Breast epithelium (tissue), 4 donors: Measurements from ENCODE around the gene GPC6. TPM values are rescaled to one million over a fixed set of nuclear protein-coding genes. Genes with fewer than 3 reads are reported as not detected.

Experiments
- DNase-seq, 2 donors: peaks; one replicate each; pipeline ENCODE4 v3.0.0-alpha.2; 2019; ENCODE audit warnings: low spot score in 2 of 2
- H3K27ac ChIP-seq, 2 donors: fragments of 200-600 bp; sonication (generic) in 1 of 2; one replicate each; pipeline ENCODE4 v1.5.1; 2016 to 2019; ENCODE audit warnings: mild to moderate bottlenecking in 1 of 2
- H3K27me3 ChIP-seq, 2 donors: fragments of 200-600 bp; sonication (generic) in 1 of 2; one replicate each; pipeline versions ENCODE4 v1.5.1 to v1.6.0; 2017 to 2019; ENCODE audit warnings: control low read depth in 1 of 2, mild to moderate bottlenecking in 1 of 2
- H3K36me3 ChIP-seq: fragments of 200-600 bp; one replicate; pipeline ENCODE4 v1.5.1; 2019
- H3K4me1 ChIP-seq, 2 donors: fragments of 200-600 bp; sonication (generic); one replicate each; pipeline ENCODE4 v1.5.1; 2016 to 2019; ENCODE audit warnings: control low read depth in 1 of 2
- H3K4me3 ChIP-seq, 3 donors: fragments of 200-600 bp; sonication (generic); 1 replicate in 2 of 3; 2 replicates in 1 of 3; pipeline ENCODE4 v1.5.1; 2016 to 2019; ENCODE audit warnings: mild to moderate bottlenecking in 3 of 3, moderate library complexity in 2 of 3
- H3K9me3 ChIP-seq, 2 donors: fragments of 200-600 bp; sonication (generic) in 1 of 2; one replicate each; pipeline ENCODE4 v1.5.1; 2016 to 2019; ENCODE audit warnings: control low read depth in 1 of 2
- CTCF ChIP-seq, 3 donors: fragments of 450-650 bp; IDR thresholded peaks; one replicate each; pipeline ENCODE4 v1.5.1; 2016 to 2017; ENCODE audit warnings: antibody characterized with exemption in 3 of 3, mild to moderate bottlenecking in 3 of 3, moderate library complexity in 3 of 3
- POLR2A ChIP-seq: fragments of 450-650 bp; IDR thresholded peaks from one replicate; pipeline ENCODE4 v1.6.1; 2016; ENCODE audit warnings: antibody characterized with exemption, mild to moderate bottlenecking, moderate library complexity
- POLR2AphosphoS5 ChIP-seq, 3 donors: sonication (generic); formaldehyde crosslinking; IDR thresholded peaks; one replicate each; pipeline ENCODE4 v1.6.1; 2017; ENCODE audit warnings: antibody characterized with exemption in 3 of 3
- intact Hi-C: fragments of 100-400 bp; cut with DNase I; formaldehyde crosslinking; loops from one replicate; pipeline ENCODE4 v1.15.1; 2023; ENCODE audit warnings: low total_unique reads
- total RNA-seq, 3 donors: library from RNA; depleted of rRNA; stranded (reverse); fragments of >200 nt; gene quantifications; one replicate each; pipeline ENCODE4 v1.1.0, GENCODE V29; 2016

GPC6 gene
- total RNA-seq, 3 donors from 2014 or later, result 3.5 to 44.0 (median 4.9) TPM

- TF ChIP-seq POLR2AphosphoS5 (IDR thresholded peaks at IDR 0.05), result no peak
- TF ChIP-seq POLR2A, result no peak
- TF ChIP-seq CTCF (IDR thresholded peaks at IDR 0.05), result no peak
- peaks cover 0 to 14% of the 10 kb centered on the region in 2 donors for H3K27me3 ChIP-seq
- no peak for DNase-seq
- H3K4me3 ChIP-seq, result no peak overlapping the region
- H3K36me3 ChIP-seq, result no peaks in the 10 kb centered on the region
- H3K4me1 ChIP-seq, result no peaks in the 10 kb centered on the region
- intact Hi-C loops, result no loop called here
- H3K9me3 ChIP-seq, result peaks cover 0 to 6% of the 10 kb centered on the region in 2 donors
- H3K27ac ChIP-seq, result no peak overlapping the region
These were observed 1186.4 kb downstream of the GPC6 start for GRCh38 chr13:94412870-94413597.

- Histone ChIP-seq H3K4me3 (no peak overlapping the region), H3K4me1 (no peaks in the 10 kb centered on the region), H3K9me3 (peaks cover 0 to 6% of the 10 kb centered on the region in 2 donors), H3K27me3 (peaks cover 0 to 14% of the 10 kb centered on the region in 2 donors), H3K36me3 (no peaks in the 10 kb centered on the region), H3K27ac (no peak overlapping the region)
- DNase-seq, result no peak
- no peak for TF ChIP-seq POLR2AphosphoS5 (IDR thresholded peaks at IDR 0.05)
- no peak for TF ChIP-seq CTCF (IDR thresholded peaks at IDR 0.05)
- no peak for TF ChIP-seq POLR2A
- intact Hi-C loops, result no loop called here
These were observed 1187.0 kb downstream of the GPC6 start for GRCh38 chr13:94413598-94413944.

GRCh38 chr13:94414141-94414540 is 1187.5 kb downstream of the GPC6 start:
- Histone ChIP-seq H3K36me3 (no peaks in the 10 kb centered on the region), H3K27ac (no peak overlapping the region), H3K4me3 (no peak overlapping the region), H3K4me1 (no peaks in the 10 kb centered on the region), H3K9me3 (peaks cover 0 to 6% of the 10 kb centered on the region in 2 donors), H3K27me3 (peaks cover 0 to 14% of the 10 kb centered on the region in 2 donors)
- DNase-seq, result no peak
- intact Hi-C loops, result no loop called here
- TF ChIP-seq CTCF (IDR thresholded peaks at IDR 0.05), result no peak
- TF ChIP-seq POLR2A, result no peak

- H3K27ac ChIP-seq, result no peak overlapping the region
- no peaks in the 10 kb centered on the region for H3K36me3 ChIP-seq
- H3K4me3 ChIP-seq, result no peak overlapping the region
- H3K9me3 ChIP-seq, result peaks cover 0 to 6% of the 10 kb centered on the region in 2 donors
- no peak for DNase-seq
- no peaks in the 10 kb centered on the region for H3K4me1 ChIP-seq
- H3K27me3 ChIP-seq, result peaks cover 0 to 14% of the 10 kb centered on the region in 2 donors
- intact Hi-C loops, result no loop called here
- no peak for TF ChIP-seq POLR2AphosphoS5 (IDR thresholded peaks at IDR 0.05)
- no peak for TF ChIP-seq POLR2A
- TF ChIP-seq CTCF (IDR thresholded peaks at IDR 0.05), result no peak
These were observed 1188.1 kb downstream of the GPC6 start for GRCh38 chr13:94414708-94415107.

- intact Hi-C loops, result no loop called here
- Histone ChIP-seq H3K27me3 (peaks cover 0 to 14% of the 10 kb centered on the region in 2 donors), H3K4me1 (no peaks in the 10 kb centered on the region), H3K36me3 (no peaks in the 10 kb centered on the region), H3K4me3 (no peak overlapping the region), H3K27ac (no peak overlapping the region), H3K9me3 (peaks cover 0 to 6% of the 10 kb centered on the region in 2 donors)
- DNase-seq, result no peak
- no peak for TF ChIP-seq POLR2AphosphoS5 (IDR thresholded peaks at IDR 0.05)
- TF ChIP-seq POLR2A, result no peak
- no peak for TF ChIP-seq CTCF (IDR thresholded peaks at IDR 0.05)
These were observed 1189.1 kb downstream of the GPC6 start for GRCh38 chr13:94415500-94416237.
